ENCODE results near the gene DMWD.

The DMWD gene

GRCh38 chr19:45768655-45768983 is 24.0 kb downstream of the DMWD start:
- peak; percentile 63 for DNase-seq
- H3K9me3 ChIP-seq (ENCODE audit: insufficient read depth, low read length, severe bottlenecking), result no peaks in the 10 kb centered on the region
- 0 out of 3 replicates have a peak, but pooled peaks have one; percentile 4 for ATAC-seq (ENCODE audit: insufficient read depth, low read depth)
- peak overlapping the region; percentile 77 for H3K27ac ChIP-seq (ENCODE audit: low read length)
- peak overlapping the region; percentile 73 to 75 for H3K4me3 ChIP-seq (ENCODE audit: low read depth in 1 of 2, low read length in 2 of 2)
- 0 out of 2 replicates have a peak, but pooled peaks cover 2% of the 10 kb centered on the region for H4K20me1 ChIP-seq (ENCODE audit: insufficient read depth, low read length)
- peak overlapping the region; percentile 79 for H2AFZ ChIP-seq (ENCODE audit: low read depth, low read length)
- no peaks in the 10 kb centered on the region for H3K79me2 ChIP-seq (ENCODE audit: insufficient read depth, low read length)
- H3K36me3 ChIP-seq (ENCODE audit: insufficient read depth, low read length), result peaks cover 2% of the 10 kb centered on the region; the same call in 1 of the 2 replicates
- H3K27me3 ChIP-seq (ENCODE audit: insufficient read depth, low read length, poor library complexity), result no peaks in the 10 kb centered on the region
- H3K4me1 ChIP-seq (ENCODE audit: insufficient read depth, low read length), result peaks cover 26% of the 10 kb centered on the region
- no peak for TF ChIP-seq EZH2 (IDR thresholded peaks at IDR 0.05; ENCODE audit: borderline replicate concordance, low read depth, low read length, severe bottlenecking)
- TF ChIP-seq, protein P1, sequence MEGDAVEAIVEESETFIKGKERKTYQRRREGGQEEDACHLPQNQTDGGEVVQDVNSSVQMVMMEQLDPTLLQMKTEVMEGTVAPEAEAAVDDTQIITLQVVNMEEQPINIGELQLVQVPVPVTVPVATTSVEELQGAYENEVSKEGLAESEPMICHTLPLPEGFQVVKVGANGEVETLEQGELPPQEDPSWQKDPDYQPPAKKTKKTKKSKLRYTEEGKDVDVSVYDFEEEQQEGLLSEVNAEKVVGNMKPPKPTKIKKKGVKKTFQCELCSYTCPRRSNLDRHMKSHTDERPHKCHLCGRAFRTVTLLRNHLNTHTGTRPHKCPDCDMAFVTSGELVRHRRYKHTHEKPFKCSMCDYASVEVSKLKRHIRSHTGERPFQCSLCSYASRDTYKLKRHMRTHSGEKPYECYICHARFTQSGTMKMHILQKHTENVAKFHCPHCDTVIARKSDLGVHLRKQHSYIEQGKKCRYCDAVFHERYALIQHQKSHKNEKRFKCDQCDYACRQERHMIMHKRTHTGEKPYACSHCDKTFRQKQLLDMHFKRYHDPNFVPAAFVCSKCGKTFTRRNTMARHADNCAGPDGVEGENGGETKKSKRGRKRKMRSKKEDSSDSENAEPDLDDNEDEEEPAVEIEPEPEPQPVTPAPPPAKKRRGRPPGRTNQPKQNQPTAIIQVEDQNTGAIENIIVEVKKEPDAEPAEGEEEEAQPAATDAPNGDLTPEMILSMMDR (IDR thresholded peaks at IDR 0.05; ENCODE audit: borderline replicate concordance, extremely low read depth, low read length, poor library complexity, severe bottlenecking), result no peak
- peak overlapping the region; percentile 86 for H3K4me2 ChIP-seq (ENCODE audit: insufficient read depth, low read length)
- H3K9ac ChIP-seq (ENCODE audit: low read depth, low read length), result peak overlapping the region; percentile 77

GRCh38 chr19:45767881-45768654 is 24.6 kb downstream of the DMWD start:
- Histone ChIP-seq H3K27me3 (ENCODE audit: insufficient read depth, low read length, poor library complexity) (no peaks in the 10 kb centered on the region), H3K79me2 (ENCODE audit: insufficient read depth, low read length) (no peaks in the 10 kb centered on the region), H3K9ac (ENCODE audit: low read depth, low read length) (peak overlapping the region; percentile 77), H3K27ac (ENCODE audit: low read length) (no peak overlapping the region), H3K4me3 (ENCODE audit: low read depth in 1 of 2, low read length in 2 of 2) (peak overlapping the region; percentile 73 to 75; a peak in 3 of 4 replicates), H3K4me1 (ENCODE audit: insufficient read depth, low read length) (peaks cover 26% of the 10 kb centered on the region), H3K36me3 (ENCODE audit: insufficient read depth, low read length) (peaks cover 2% of the 10 kb centered on the region; the same call in 1 of the 2 replicates), H2AFZ (ENCODE audit: low read depth, low read length) (peak overlapping the region; percentile 79), H4K20me1 (ENCODE audit: insufficient read depth, low read length) (0 out of 2 replicates have a peak, but pooled peaks cover 2% of the 10 kb centered on the region), H3K9me3 (ENCODE audit: insufficient read depth, low read length, severe bottlenecking) (no peaks in the 10 kb centered on the region), H3K4me2 (ENCODE audit: insufficient read depth, low read length) (peak overlapping the region; percentile 86)
- DNase-seq, result no peak
- ATAC-seq (ENCODE audit: insufficient read depth, low read depth), result no peak
- TF ChIP-seq EZH2 (IDR thresholded peaks at IDR 0.05; ENCODE audit: borderline replicate concordance, low read depth, low read length, severe bottlenecking), result no peak
- TF ChIP-seq, protein P1 (IDR thresholded peaks at IDR 0.05; ENCODE audit: borderline replicate concordance, extremely low read depth, low read length, poor library complexity, severe bottlenecking), result no peak

DNA sequence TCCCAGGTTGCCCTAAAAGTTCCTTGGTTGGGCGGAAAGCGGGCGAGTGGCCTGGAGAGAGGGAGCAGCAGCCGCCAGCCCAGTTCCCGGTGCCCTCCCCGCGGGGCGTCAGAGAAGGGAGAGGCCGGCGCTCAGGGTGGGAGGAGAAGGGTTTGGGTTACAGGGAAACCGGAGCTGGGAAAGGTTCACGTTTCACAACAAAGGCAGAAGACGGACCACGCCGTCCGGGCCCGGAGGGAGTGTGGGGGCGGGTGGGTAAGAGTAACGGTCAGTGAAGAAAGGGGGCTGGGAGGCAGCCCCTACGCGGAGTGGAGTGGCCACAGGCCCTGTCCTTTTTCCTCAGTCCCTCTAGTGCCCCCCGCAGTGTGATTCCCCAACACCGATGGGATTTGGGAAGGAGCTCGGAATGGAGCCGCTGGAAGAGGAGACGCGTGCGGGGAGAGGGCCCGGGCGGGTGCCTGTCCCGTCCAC is 25.2 kb downstream of the DMWD start:
- Histone ChIP-seq H3K79me2 (ENCODE audit: insufficient read depth, low read length) (no peaks in the 10 kb centered on the region), H3K9ac (ENCODE audit: low read depth, low read length) (peak overlapping the region; percentile 77; the same call in 1 of the 2 replicates), H3K4me1 (ENCODE audit: insufficient read depth, low read length) (peaks cover 26% of the 10 kb centered on the region), H3K36me3 (ENCODE audit: insufficient read depth, low read length) (peaks cover 2% of the 10 kb centered on the region; the same call in 1 of the 2 replicates), H3K27ac (ENCODE audit: low read length) (no peak overlapping the region), H3K4me2 (ENCODE audit: insufficient read depth, low read length) (peak overlapping the region; percentile 86), H3K9me3 (ENCODE audit: insufficient read depth, low read length, severe bottlenecking) (no peaks in the 10 kb centered on the region), H2AFZ (ENCODE audit: low read depth, low read length) (no peak overlapping the region), H3K4me3 (ENCODE audit: low read depth in 1 of 2, low read length in 2 of 2) (no peak overlapping the region; a peak in 1 of 4 replicates), H3K27me3 (ENCODE audit: insufficient read depth, low read length, poor library complexity) (no peaks in the 10 kb centered on the region), H4K20me1 (ENCODE audit: insufficient read depth, low read length) (0 out of 2 replicates have a peak, but pooled peaks cover 2% of the 10 kb centered on the region)
- no peak for DNase-seq
- ATAC-seq (ENCODE audit: insufficient read depth, low read depth), result no peak
- TF ChIP-seq, protein P1 (IDR thresholded peaks at IDR 0.05; ENCODE audit: borderline replicate concordance, extremely low read depth, low read length, poor library complexity, severe bottlenecking), result no peak
- TF ChIP-seq EZH2 (IDR thresholded peaks at IDR 0.05; ENCODE audit: borderline replicate concordance, low read depth, low read length, severe bottlenecking), result no peak
